Tongue (tissue), 2 donors: ENCODE results near the gene MIPEP. TPM values are rescaled to one million over a fixed set of nuclear protein-coding genes. Genes with fewer than 3 reads are reported as not detected.
"Not testable (repeated sequence)": the region's sequence is repeated elsewhere in the genome, so short reads cannot be mapped to it uniquely, and the experiment has no call there.

Experiments used
- DNase-seq: peaks from one replicate; pipeline ENCODE4 v3.0.0-alpha.2; 2015
- total RNA-seq: library from RNA; depleted of rRNA; stranded (reverse); fragments of >200 nt; gene quantifications from one replicate; pipeline ENCODE4 v1.2.3, GENCODE V29; 2014

The MIPEP gene
- total RNA-seq, 1 donor from 2014 or later, result 23.7 TPM

- DNase-seq, result peak; percentile 47
Measured at GRCh38 chr13:23748109-23748990, 140.8 kb downstream of the MIPEP start.

DNA sequence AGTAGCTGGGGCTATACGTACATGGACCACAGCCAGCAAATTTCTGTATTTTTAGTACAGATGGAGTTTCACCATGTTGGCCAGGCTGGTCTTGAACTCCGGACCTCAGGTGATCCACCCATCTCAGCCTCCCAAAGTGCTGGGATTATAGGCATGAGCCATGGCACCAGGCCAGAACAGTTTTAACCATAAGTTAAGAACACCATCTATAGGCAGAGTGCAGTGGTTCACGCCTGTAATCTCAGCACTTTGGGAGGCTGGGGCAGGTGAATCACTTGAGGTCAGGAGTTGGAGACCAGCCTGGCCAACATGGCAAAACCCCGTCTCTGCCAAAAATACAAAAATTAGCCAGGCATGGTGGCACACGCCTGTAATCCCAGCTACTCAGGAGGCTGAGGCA, 143.1 kb downstream of the MIPEP start:
- not testable (repeated sequence) for DNase-seq

- no peak for DNase-seq
Measured at GRCh38 chr13:23744315-23744714, 144.9 kb downstream of the MIPEP start.

DNA sequence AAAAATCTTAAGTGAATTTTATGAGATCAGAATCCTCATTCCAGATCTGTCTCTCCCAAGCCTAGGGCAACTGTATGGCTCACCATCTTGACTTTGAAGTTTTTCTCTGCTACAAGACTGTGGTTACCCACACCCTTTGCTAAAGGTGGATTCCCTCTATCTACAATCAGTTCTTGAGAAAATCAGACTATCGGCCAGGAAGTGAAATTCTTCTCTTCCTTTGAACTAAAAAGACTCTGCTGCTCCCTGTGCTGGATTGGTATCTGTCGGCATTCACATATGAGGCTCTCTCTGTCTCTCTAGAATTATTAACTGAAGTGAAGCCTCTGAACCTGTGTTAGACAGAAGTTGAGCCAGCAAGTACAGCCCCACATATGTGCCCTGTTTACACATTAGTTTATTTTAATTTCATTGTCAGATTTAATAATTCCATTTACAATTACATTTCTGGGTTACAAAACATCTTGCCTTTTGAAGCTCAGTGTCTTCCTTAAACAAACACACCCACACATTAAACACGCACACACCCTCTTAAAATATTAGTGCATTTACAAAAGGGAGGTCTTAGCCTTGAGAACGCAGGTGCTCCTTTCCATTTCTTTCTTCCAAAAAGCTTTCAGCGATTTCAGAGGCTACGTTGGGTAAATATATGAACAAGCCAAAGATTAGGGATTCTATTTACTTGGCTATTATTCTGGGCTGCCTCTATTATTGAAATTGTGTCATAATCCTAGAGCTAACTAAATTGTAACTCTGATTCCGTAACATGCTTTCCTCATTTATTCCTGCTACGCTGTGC, 145.7 kb downstream of the MIPEP start:
- DNase-seq, result peak; percentile 57

DNA sequence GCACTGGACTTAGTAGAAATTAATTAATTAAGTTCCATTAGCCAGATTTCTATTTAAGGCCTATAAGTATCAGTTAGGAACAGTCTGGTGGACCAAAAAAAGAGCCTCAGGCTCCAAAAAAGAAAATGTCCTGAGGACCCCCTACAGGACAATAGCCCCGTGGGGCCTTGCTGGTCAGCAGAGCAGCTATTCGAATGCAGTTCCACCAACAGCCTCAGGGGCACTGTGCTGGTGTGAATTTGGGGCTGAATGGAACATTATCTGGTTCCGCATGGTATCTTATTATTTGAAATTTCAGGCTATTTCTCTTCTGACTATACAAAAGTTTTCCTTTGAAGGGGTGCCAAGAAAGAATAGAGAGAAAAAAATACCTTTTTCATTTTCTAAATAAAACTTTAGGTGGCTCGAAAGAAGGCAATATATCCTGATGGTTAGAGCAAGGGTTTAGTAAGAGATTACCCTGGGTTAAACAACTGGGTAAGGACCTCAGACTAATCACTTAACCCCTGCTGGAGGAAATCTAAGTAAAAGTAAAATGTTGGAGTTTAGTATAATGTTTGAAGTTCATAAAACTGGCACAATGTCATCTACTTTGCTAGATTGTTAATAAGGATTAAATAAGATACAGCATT, 147.2 kb downstream of the MIPEP start:
- DNase-seq, result no peak

- DNase-seq, result no peak
Measured at GRCh38 chr13:23740002-23740401, 149.2 kb downstream of the MIPEP start.

- peak; percentile 47 for DNase-seq
Measured at GRCh38 chr13:23739596-23739995, 149.6 kb downstream of the MIPEP start.

- no peak for DNase-seq
Measured at GRCh38 chr13:23736541-23736940, 152.7 kb downstream of the MIPEP start.

DNA sequence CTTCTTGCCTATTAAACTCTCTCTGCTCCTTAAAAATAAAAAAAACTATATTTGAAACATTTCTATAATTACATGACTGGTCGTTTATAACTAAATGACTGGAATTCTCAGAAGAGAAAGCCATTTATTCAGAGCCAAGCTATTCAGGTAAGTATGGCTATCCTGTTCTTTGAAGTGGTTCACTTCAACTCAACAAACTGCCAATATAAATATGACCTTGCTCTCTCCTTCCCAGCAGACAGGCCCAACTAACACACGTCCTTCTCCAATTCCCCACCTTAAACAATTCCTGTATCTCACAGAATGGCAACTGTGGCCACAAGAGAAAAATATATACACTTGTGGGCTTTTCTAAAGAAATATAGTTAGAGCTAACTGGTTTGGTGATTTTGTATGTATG, 153.9 kb downstream of the MIPEP start:
- DNase-seq, result no peak

DNA sequence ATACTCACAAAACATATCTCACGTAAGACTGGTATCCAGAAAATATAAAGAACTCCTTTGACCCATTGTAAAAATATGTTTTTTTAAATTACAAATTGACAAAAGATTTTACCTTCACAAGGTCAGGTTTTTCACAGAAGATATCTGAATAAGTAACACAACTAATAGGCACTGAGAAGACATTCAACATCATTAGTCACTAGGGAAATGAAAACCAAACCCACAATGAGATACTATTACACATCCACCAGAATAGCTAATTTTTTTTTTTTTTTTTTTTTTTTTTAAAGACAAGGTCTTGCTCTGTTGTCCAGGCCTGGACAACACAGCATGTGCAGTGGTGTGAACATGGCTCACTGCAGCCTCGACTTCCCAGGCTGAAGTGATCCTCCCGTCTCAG, 157.5 kb downstream of the MIPEP start:
- DNase-seq, result no peak

GRCh38 chr13:23730251-23730650, 158.9 kb downstream of the MIPEP start:
- no peak for DNase-seq

DNA sequence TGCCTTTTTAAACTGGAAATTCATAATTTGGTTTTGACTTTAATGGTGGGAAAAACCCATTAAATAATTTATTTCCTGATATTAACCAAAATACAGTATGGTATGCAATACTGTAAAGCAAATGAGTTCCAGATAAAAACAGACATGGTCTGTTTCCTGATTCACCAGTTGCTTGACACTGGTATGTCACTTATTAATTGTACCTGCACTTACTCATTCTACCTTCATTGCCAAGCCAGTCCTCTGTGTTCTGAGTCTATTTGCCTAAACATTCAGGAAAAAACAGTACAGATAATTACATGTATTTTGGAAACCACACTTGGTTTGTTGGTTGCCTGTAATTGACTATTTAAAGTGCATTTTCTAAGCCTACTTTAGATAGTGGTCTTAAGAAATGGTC, 159.7 kb downstream of the MIPEP start:
- no peak for DNase-seq

- DNase-seq, result no peak
Measured at GRCh38 chr13:23728807-23729206, 160.4 kb downstream of the MIPEP start.

- no peak for DNase-seq
Measured at GRCh38 chr13:23725922-23726321, 163.3 kb downstream of the MIPEP start.

DNA sequence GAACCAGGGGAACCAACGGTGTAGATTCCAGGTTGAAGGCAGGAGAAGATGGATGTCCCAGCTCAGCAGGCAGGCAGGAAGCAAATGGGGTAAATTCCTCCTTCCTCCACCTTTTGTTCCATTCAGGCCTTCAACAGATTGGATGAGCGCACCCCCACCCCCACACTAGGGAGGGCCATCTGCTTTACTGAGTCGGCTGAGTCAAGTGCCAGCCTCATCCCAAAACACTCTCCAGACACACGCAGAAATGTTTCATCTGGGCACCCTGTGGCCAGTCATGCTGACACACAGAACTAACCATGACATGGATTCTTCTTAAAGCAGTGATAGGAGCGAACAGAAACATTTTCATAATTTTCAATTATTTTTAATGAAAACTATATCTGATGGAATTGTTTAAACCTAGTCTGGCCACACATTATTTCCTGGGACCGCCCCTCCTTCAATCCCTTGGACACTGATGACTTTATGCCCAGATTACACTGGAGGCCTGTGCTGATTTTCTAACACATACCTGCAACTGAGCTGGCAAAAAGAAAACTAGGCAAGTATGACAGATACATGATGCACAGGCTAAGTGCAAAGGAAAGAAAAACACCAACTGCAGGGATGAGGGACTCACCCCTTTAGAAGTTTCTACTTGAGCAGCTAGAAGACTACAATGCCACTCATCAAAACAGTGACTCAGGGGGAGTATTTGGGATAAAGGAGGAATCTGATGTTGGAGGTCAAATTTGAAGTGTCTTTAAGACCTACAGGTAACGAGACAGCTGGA, 164.8 kb downstream of the MIPEP start:
- no peak for DNase-seq

DNA sequence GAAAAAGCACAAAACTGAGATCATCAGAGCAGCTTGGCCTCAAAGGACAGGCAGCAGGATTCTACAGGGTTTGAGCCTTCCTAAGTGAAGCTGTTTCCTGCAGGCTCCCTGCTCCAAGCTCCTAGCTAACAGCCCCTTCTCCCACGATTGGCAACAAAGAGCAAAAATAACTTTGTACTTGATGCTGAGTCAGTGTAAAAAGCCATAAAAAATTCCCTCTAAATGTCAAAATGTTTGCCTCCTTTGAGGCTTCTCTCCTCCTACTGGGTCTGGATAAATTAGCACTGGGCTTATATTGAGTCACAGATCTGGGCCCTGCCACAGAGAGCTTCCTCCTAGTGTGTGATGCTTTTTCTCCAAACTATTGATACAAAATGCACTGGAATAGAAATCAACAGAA, 165.7 kb downstream of the MIPEP start:
- no peak for DNase-seq

DNA sequence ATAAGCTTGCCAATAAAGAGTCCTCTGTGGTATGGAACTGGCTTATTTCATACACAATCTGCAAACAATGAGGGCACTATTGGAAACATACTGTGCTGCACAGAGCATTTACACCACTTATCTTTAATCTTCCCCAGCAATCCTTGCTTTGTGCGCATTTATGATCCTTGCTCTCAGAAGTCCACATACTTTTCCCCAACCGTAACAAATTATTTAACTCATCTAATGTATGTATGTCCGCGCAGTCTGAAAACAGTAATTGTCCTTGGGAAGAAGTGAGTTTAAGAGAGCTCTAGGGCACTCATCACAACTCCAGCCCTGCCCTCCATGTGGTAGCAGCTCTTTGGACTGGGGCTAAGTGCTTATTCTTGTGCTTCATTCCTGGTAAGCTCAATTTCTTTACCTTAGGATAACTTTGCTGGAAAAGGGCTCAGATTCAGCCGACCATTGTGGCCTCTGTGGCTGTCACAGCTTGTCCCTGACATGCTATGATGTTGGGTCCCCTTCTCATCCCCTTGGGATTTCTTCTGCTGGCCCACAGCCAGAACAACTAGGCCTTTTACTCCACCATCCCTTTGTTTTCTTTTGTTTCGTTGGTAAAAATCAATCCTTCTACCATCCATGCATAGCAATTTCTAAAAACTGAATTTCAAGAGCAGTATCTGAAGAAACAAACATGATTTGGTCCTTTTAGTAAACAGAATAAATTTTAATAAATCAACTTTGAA, 166.3 kb downstream of the MIPEP start:
- DNase-seq, result no peak

DNA sequence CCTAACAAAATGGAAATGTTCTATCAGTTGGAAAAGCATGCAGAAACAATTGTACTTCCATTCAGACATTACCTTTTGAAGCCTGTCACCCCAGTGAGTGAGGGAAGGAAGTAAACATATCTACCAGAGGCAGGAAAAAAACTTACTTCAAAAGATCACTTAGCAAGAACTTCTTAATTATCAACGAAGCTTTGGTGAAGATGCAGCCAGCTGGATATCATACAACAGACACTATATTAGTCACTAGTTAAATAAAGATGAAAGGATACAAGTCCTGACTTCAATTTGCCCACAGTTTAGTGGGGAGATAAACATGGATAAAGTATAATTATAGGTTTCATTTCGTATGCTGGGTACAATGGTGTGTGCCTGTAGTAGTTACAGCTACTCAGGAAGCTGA, 170.2 kb downstream of the MIPEP start:
- no peak for DNase-seq

DNA sequence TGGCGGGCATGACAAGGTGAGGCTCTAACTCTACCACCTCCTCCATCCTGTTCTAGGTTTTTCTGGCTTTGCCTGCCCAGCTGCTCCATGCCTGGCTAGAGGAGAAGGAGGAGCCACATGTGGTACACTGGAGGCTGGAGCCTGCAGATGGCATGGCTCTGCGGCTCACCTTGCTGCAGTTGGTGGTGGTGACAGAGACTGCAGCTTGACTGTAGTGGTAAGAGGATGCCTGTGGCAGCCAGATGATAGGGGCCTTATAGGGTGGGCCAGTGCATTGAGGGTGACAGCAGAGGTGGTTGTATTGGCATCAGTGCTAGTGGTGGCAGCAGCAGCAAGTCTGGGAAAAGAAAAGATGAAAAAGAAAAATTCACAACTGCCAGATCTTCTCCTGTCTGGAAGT, 172.8 kb downstream of the MIPEP start:
- no peak for DNase-seq

- DNase-seq, result no peak
Measured at GRCh38 chr13:23715762-23716235, 173.4 kb downstream of the MIPEP start.

GRCh38 chr13:23715092-23715761, 174.0 kb downstream of the MIPEP start:
- DNase-seq, result no peak
